ENCODE data around the gene TNRC6B. TPM values are rescaled to one million over a fixed set of nuclear protein-coding genes. Genes with fewer than 3 reads are reported as not detected.
"Not testable (repeated sequence)": the region's sequence is repeated elsewhere in the genome, so short reads cannot be mapped to it uniquely, and the experiment has no call there.

Gene TNRC6B
- total and polyA plus RNA-seq, 2 experiments from 2014 or later = 46.9 to 87.8 TPM

- no peak for TF ChIP-seq CTCF (conservative IDR thresholded peaks at IDR 0.05; ENCODE audit: low read depth in 2 of 2)
- TF ChIP-seq STAT1 (IDR thresholded peaks at IDR 0.05; ENCODE audit: unreplicated experiment) = no peak
- TF ChIP-seq POLR2AphosphoS5 (IDR thresholded peaks at IDR 0.05; ENCODE audit: low read depth) = no peak
- no peak for TF ChIP-seq CREB1 (CRISPR knock-in tag; IDR thresholded peaks at IDR 0.05; ENCODE audit: low read depth)
Observed at GRCh38 chr22:40221055-40221414, 43.3 kb downstream of the TNRC6B start (continued).

GRCh38 chr22:40222979-40223378, 45.3 kb downstream of the TNRC6B start:
- not testable (repeated sequence) for H3K4me2 ChIP-seq; H3F3A ChIP-seq (replicated peaks; ENCODE audit: low read depth); H3K9me3 Mint-ChIP-seq; H3K27ac Mint-ChIP-seq; H3K36me3 Mint-ChIP-seq (ENCODE audit: low read depth); H3K9me2 ChIP-seq (ENCODE audit: insufficient read depth); H2AFZ ChIP-seq; H3K36me3 ChIP-seq (ENCODE audit: insufficient read depth); H3K27me3 ChIP-seq (ENCODE audit: insufficient read depth); H3K4me3 Mint-ChIP-seq; H3K27me3 Mint-ChIP-seq (ENCODE audit: insufficient read depth, low read depth, poor library complexity); ATAC-seq; H3K4me3 ChIP-seq; DNase-seq (ENCODE audit: low spot score); H3K27ac ChIP-seq (ENCODE audit: low read depth)
- peaks cover 100% of the 10 kb centered on the region for H3K79me2 ChIP-seq (replicated peaks; ENCODE audit: insufficient read depth)
- H3K4me1 Mint-ChIP-seq = peaks cover 70% of the 10 kb centered on the region
- peaks cover 79% of the 10 kb centered on the region for H3K4me1 ChIP-seq (ENCODE audit: insufficient read depth)
- H4K20me1 ChIP-seq (replicated peaks; ENCODE audit: insufficient read depth) = peaks cover 46% of the 10 kb centered on the region

GRCh38 chr22:40224702-40225101, 47.0 kb downstream of the TNRC6B start:
- peaks cover 32% of the 10 kb centered on the region for H4K20me1 ChIP-seq (replicated peaks; ENCODE audit: insufficient read depth)

More at GRCh38 chr22:40224702-40225101, 47.0 kb downstream of the TNRC6B start:
- H3K27ac ChIP-seq (ENCODE audit: low read depth) = no peak overlapping the region; the same call in 1 of the 2 replicates
- Mint-ChIP-seq H3K27me3 (ENCODE audit: insufficient read depth, low read depth, poor library complexity) (peaks cover 4% of the 10 kb centered on the region), H3K4me3 (no peak overlapping the region), H3K9me3 (no peaks in the 10 kb centered on the region), H3K36me3 (ENCODE audit: low read depth) (peaks cover 4% of the 10 kb centered on the region; the same call in 1 of the 3 replicates), H3K4me1 (peaks cover 59% of the 10 kb centered on the region), H3K27ac (0 out of 2 replicates have a peak overlapping the region, but pooled peaks have one; percentile 16)
- no peaks in the 10 kb centered on the region for H3K36me3 ChIP-seq (ENCODE audit: insufficient read depth)
- H3K4me2 ChIP-seq = peak overlapping the region; percentile 4
- no peak overlapping the region for H2AFZ ChIP-seq
- no peak for DNase-seq (ENCODE audit: low spot score)
- ATAC-seq = peak; percentile 42
- no peaks in the 10 kb centered on the region for H3K27me3 ChIP-seq (ENCODE audit: insufficient read depth)
- H3K9me2 ChIP-seq (ENCODE audit: insufficient read depth) = no peaks in the 10 kb centered on the region
- TF ChIP-seq POLR2AphosphoS5 (IDR thresholded peaks at IDR 0.05; ENCODE audit: low read depth) (no peak), ZNF462 (CRISPR knock-in tag; IDR thresholded peaks at IDR 0.05) (0 out of 2 replicates have a peak, but pooled peaks have one; percentile 28)
- H3K4me1 ChIP-seq (ENCODE audit: insufficient read depth) = peaks cover 75% of the 10 kb centered on the region
- no peaks in the 10 kb centered on the region; the same call in 1 of the 2 replicates for H3F3A ChIP-seq (replicated peaks; ENCODE audit: low read depth)
- no peak overlapping the region for H3K4me3 ChIP-seq
- H3K79me2 ChIP-seq (replicated peaks; ENCODE audit: insufficient read depth) = peaks cover 100% of the 10 kb centered on the region

Data from GM23338 (cell line).